Cardiac fibroblast (primary cell): ENCODE results near the gene MACROH2A1.

Experiments
- DNase-seq, 2 donors: peaks; one replicate each; pipeline versions ENCODE4 v3.0.0 to v3.0.0-alpha.2; 2010; ENCODE audit warnings: low read depth in 2 of 2
- H3K4me3 ChIP-seq, 2 donors: replicated peaks in 1 of 2; 1 replicate in 1 of 2; 2 replicates in 1 of 2; pipeline ENCODE4 v1.5.1; 2011; ENCODE audit warnings: low read depth in 2 of 2, low read length in 2 of 2, mild to moderate bottlenecking in 2 of 2, moderate library complexity in 1 of 2
- CTCF ChIP-seq: IDR thresholded peaks from one replicate; pipeline ENCODE4 v1.5.1; 2011; ENCODE audit warnings: low read depth, mild to moderate bottlenecking, low read length, inconsistent platforms

Gene MACROH2A1

GRCh38 chr5:135294793-135295192 is 104.2 kb downstream of the MACROH2A1 start:
- TF ChIP-seq CTCF = no peak
- H3K4me3 ChIP-seq = no peak overlapping the region
- no peak for DNase-seq

- no peak for DNase-seq
- TF ChIP-seq CTCF = no peak
- H3K4me3 ChIP-seq = no peak overlapping the region
Measured at GRCh38 chr5:135289651-135290050, 109.4 kb downstream of the MACROH2A1 start.

GRCh38 chr5:135287551-135287950 is 111.5 kb downstream of the MACROH2A1 start:
- H3K4me3 ChIP-seq = no peak overlapping the region
- DNase-seq = no peak
- TF ChIP-seq CTCF = no peak
